ENCODE results near the gene PLA1A.
"Not testable (repeated sequence)": the region's sequence is repeated elsewhere in the genome, so short reads cannot be mapped to it uniquely, and the experiment has no call there.

Gene PLA1A

GRCh38 chr3:119597548-119598288, at the start of gene PLA1A:
Gene PLA1A, plus strand, starts transcription at chr3:119597885. Its CDS starts 29 bp downstream, at chr3:119597914.
- peaks cover 73% of the 10 kb centered on the region for H3K4me1 Mint-ChIP-seq
- H3K9me3 Mint-ChIP-seq: no peaks in the 10 kb centered on the region
- peak within 1 kb of the TSS; percentile 90 for H3K27ac Mint-ChIP-seq

GRCh38 chr3:119548341-119548740, 49.3 kb upstream of the PLA1A start:
- H3K27ac Mint-ChIP-seq: peak overlapping the region; percentile 85
- no peak for ATAC-seq
- no peaks in the 10 kb centered on the region for H3K27me3 Mint-ChIP-seq
- H3K4me3 Mint-ChIP-seq: no peak overlapping the region
- peaks cover 92% of the 10 kb centered on the region for H3K36me3 Mint-ChIP-seq
- no peaks in the 10 kb centered on the region for H3K9me3 Mint-ChIP-seq
- H3K4me1 Mint-ChIP-seq: peaks cover 76% of the 10 kb centered on the region

More at GRCh38 chr3:119597548-119598288, at the start of gene PLA1A:
- ATAC-seq: peak; percentile 46
- no peaks in the 10 kb centered on the region for H3K27me3 Mint-ChIP-seq
- H3K4me3 Mint-ChIP-seq: peak within 1 kb of the TSS; percentile 49
- H3K36me3 Mint-ChIP-seq: peaks cover 6% of the 10 kb centered on the region

- Mint-ChIP-seq H3K4me3 (peak overlapping the region; percentile 64), H3K27ac (peak overlapping the region; percentile 100), H3K36me3 (peaks cover 92% of the 10 kb centered on the region), H3K4me1 (peaks cover 94% of the 10 kb centered on the region), H3K9me3 (no peaks in the 10 kb centered on the region), H3K27me3 (no peaks in the 10 kb centered on the region)
- no peak for ATAC-seq
These were observed 47.3 kb upstream of the PLA1A start for GRCh38 chr3:119550192-119550910.

- Mint-ChIP-seq H3K4me3 (peak overlapping the region; percentile 64), H3K27ac (peak overlapping the region; percentile 100)
These were observed 46.1 kb upstream of the PLA1A start for GRCh38 chr3:119551598-119551997.

GRCh38 chr3:119552928-119553327, 44.8 kb upstream of the PLA1A start:
- peaks cover 94% of the 10 kb centered on the region for H3K4me1 Mint-ChIP-seq
- H3K27ac Mint-ChIP-seq: peak overlapping the region; percentile 100
- not testable (repeated sequence) for H3K27me3 Mint-ChIP-seq, ATAC-seq, H3K9me3 Mint-ChIP-seq
- H3K4me3 Mint-ChIP-seq: peak overlapping the region; percentile 72
- peaks cover 92% of the 10 kb centered on the region for H3K36me3 Mint-ChIP-seq

More at GRCh38 chr3:119551598-119551997, 46.1 kb upstream of the PLA1A start:
- Mint-ChIP-seq H3K27me3 (no peaks in the 10 kb centered on the region), H3K4me1 (peaks cover 94% of the 10 kb centered on the region), H3K9me3 (no peaks in the 10 kb centered on the region), H3K36me3 (peaks cover 92% of the 10 kb centered on the region)
- ATAC-seq: no peak

GRCh38 chr3:119553823-119554415, 43.8 kb upstream of the PLA1A start:
- Mint-ChIP-seq H3K27me3 (no peaks in the 10 kb centered on the region), H3K9me3 (no peaks in the 10 kb centered on the region), H3K27ac (peak overlapping the region; percentile 100), H3K4me3 (peak overlapping the region; percentile 72), H3K4me1 (peaks cover 92% of the 10 kb centered on the region), H3K36me3 (peaks cover 90% of the 10 kb centered on the region)
- no peak for ATAC-seq

GRCh38 chr3:119555309-119555735, 42.4 kb upstream of the PLA1A start:
- peak; percentile 61 for ATAC-seq
- Mint-ChIP-seq H3K27ac (peak overlapping the region; percentile 100), H3K36me3 (peaks cover 77% of the 10 kb centered on the region), H3K4me3 (peak overlapping the region; percentile 72), H3K9me3 (no peaks in the 10 kb centered on the region), H3K4me1 (peaks cover 88% of the 10 kb centered on the region), H3K27me3 (no peaks in the 10 kb centered on the region)

- no peak for ATAC-seq
- no peaks in the 10 kb centered on the region for H3K27me3 Mint-ChIP-seq
- H3K36me3 Mint-ChIP-seq: peaks cover 71% of the 10 kb centered on the region
- peak overlapping the region; percentile 72 for H3K4me3 Mint-ChIP-seq
- peaks cover 86% of the 10 kb centered on the region for H3K4me1 Mint-ChIP-seq
- peak overlapping the region; percentile 100 for H3K27ac Mint-ChIP-seq
- no peaks in the 10 kb centered on the region for H3K9me3 Mint-ChIP-seq
These were observed 41.8 kb upstream of the PLA1A start for GRCh38 chr3:119555929-119556328.

GRCh38 chr3:119557192-119557876, 40.4 kb upstream of the PLA1A start:
- ATAC-seq: no peak
- peak overlapping the region; percentile 100 for H3K27ac Mint-ChIP-seq
- peaks cover 84% of the 10 kb centered on the region for H3K4me1 Mint-ChIP-seq
- peaks cover 57% of the 10 kb centered on the region for H3K36me3 Mint-ChIP-seq
- peak overlapping the region; percentile 72 for H3K4me3 Mint-ChIP-seq
- H3K9me3 Mint-ChIP-seq: no peaks in the 10 kb centered on the region
- H3K27me3 Mint-ChIP-seq: no peaks in the 10 kb centered on the region

GRCh38 chr3:119557877-119558269, 39.8 kb upstream of the PLA1A start:
- H3K36me3 Mint-ChIP-seq: peaks cover 51% of the 10 kb centered on the region
- peak overlapping the region; percentile 100 for H3K27ac Mint-ChIP-seq
- H3K4me3 Mint-ChIP-seq: peak overlapping the region; percentile 72
- no peaks in the 10 kb centered on the region for H3K9me3 Mint-ChIP-seq
- ATAC-seq: no peak
- H3K4me1 Mint-ChIP-seq: peaks cover 84% of the 10 kb centered on the region
- no peaks in the 10 kb centered on the region for H3K27me3 Mint-ChIP-seq

- peak overlapping the region; percentile 72 for H3K4me3 Mint-ChIP-seq
- ATAC-seq: no peak
- peaks cover 77% of the 10 kb centered on the region for H3K4me1 Mint-ChIP-seq
- H3K9me3 Mint-ChIP-seq: no peaks in the 10 kb centered on the region
- H3K36me3 Mint-ChIP-seq: peaks cover 45% of the 10 kb centered on the region
- peak overlapping the region; percentile 100 for H3K27ac Mint-ChIP-seq
- no peaks in the 10 kb centered on the region for H3K27me3 Mint-ChIP-seq
These were observed 38.9 kb upstream of the PLA1A start for GRCh38 chr3:119558626-119559317.

- H3K4me3 Mint-ChIP-seq: peak within 1 kb of the TSS; percentile 72
- peaks cover 70% of the 10 kb centered on the region for H3K4me1 Mint-ChIP-seq
- H3K27ac Mint-ChIP-seq: peak within 1 kb of the TSS; percentile 100
These were observed 38.2 kb upstream of the PLA1A start, which contains the start of gene CD80 for GRCh38 chr3:119559441-119559963. Gene CD80, minus strand, starts transcription at chr3:119559614. Its CDS starts 1,886 bp downstream, at chr3:119557728.

GRCh38 chr3:119560160-119560559, 37.5 kb upstream of the PLA1A start:
- H3K36me3 Mint-ChIP-seq: peaks cover 31% of the 10 kb centered on the region
- no peak for ATAC-seq
- peak overlapping the region; percentile 72 for H3K4me3 Mint-ChIP-seq
- H3K9me3 Mint-ChIP-seq: no peaks in the 10 kb centered on the region
- no peaks in the 10 kb centered on the region for H3K27me3 Mint-ChIP-seq
- H3K4me1 Mint-ChIP-seq: peaks cover 67% of the 10 kb centered on the region
- H3K27ac Mint-ChIP-seq: peak overlapping the region; percentile 100

More at GRCh38 chr3:119559441-119559963, 38.2 kb upstream of the PLA1A start, which contains the start of gene CD80:
- no peaks in the 10 kb centered on the region for H3K9me3 Mint-ChIP-seq
- H3K36me3 Mint-ChIP-seq: peaks cover 38% of the 10 kb centered on the region
- no peaks in the 10 kb centered on the region for H3K27me3 Mint-ChIP-seq
- ATAC-seq: peak; percentile 79
